Glutamatergic neuron (in vitro differentiated cells): ENCODE data around the gene USP49. TPM values are rescaled to one million over a fixed set of nuclear protein-coding genes. Genes with fewer than 3 reads are reported as not detected.

ENCODE experiments used
- DNase-seq: peaks from one replicate; pipeline ENCODE4 v3.0.0; 2022
- H3K27ac Mint-ChIP-seq: one replicate; pipeline ENCODE4 v1.8.0; 2020; ENCODE audit warnings: mild to moderate bottlenecking, mixed read lengths, inconsistent platforms; ENCODE audit not compliant: unreplicated experiment
- H3K27me3 Mint-ChIP-seq: one replicate; pipeline ENCODE4 v1.8.0; 2020; ENCODE audit warnings: mild to moderate bottlenecking, moderate library complexity, mixed read lengths, inconsistent platforms; ENCODE audit not compliant: unreplicated experiment
- H3K36me3 Mint-ChIP-seq: one replicate; pipeline ENCODE4 v1.8.0; 2020; ENCODE audit warnings: mild to moderate bottlenecking, mixed read lengths, inconsistent platforms; ENCODE audit not compliant: unreplicated experiment
- H3K4me1 Mint-ChIP-seq: one replicate; pipeline ENCODE4 v1.8.0; 2020; ENCODE audit warnings: mild to moderate bottlenecking, low read depth, mixed read lengths, inconsistent platforms; ENCODE audit not compliant: unreplicated experiment
- H3K4me3 Mint-ChIP-seq: one replicate; pipeline ENCODE4 v1.8.0; 2020; ENCODE audit warnings: mild to moderate bottlenecking, mixed read lengths, inconsistent platforms; ENCODE audit not compliant: unreplicated experiment
- H3K9me3 Mint-ChIP-seq: one replicate; pipeline ENCODE4 v1.8.0; 2020; ENCODE audit warnings: mild to moderate bottlenecking, moderate library complexity, mixed read lengths, inconsistent platforms; ENCODE audit not compliant: unreplicated experiment
- CTCF ChIP-seq: fragments of 200-600 bp; sonication (generic); IDR thresholded peaks from one replicate; pipeline ENCODE4 v1.5.0; 2021; ENCODE audit not compliant: partially characterized antibody, unreplicated experiment
- total RNA-seq: library from RNA; stranded (reverse); fragmentation: NEBNext Ultra II Directional; extraction: Animal tissue kit (Norgen Biotek cat#: 25700); gene quantifications from one replicate; pipeline ENCODE4 v1.2.1, GENCODE V29; 2021; ENCODE audit not compliant: unreplicated experiment

USP49 gene
- total RNA-seq, 1 donor from 2014 or later, result 14.7 TPM

GRCh38 chr6:41771058-41771983, 123.9 kb downstream of the USP49 start:
- Mint-ChIP-seq H3K27ac (no peak overlapping the region), H3K9me3 (peaks cover 2% of the 10 kb centered on the region), H3K4me1 (peaks cover 2% of the 10 kb centered on the region), H3K4me3 (no peak overlapping the region), H3K27me3 (peaks cover 1% of the 10 kb centered on the region), H3K36me3 (peaks cover 5% of the 10 kb centered on the region)
- no peak for TF ChIP-seq CTCF
- no peak for DNase-seq

DNA sequence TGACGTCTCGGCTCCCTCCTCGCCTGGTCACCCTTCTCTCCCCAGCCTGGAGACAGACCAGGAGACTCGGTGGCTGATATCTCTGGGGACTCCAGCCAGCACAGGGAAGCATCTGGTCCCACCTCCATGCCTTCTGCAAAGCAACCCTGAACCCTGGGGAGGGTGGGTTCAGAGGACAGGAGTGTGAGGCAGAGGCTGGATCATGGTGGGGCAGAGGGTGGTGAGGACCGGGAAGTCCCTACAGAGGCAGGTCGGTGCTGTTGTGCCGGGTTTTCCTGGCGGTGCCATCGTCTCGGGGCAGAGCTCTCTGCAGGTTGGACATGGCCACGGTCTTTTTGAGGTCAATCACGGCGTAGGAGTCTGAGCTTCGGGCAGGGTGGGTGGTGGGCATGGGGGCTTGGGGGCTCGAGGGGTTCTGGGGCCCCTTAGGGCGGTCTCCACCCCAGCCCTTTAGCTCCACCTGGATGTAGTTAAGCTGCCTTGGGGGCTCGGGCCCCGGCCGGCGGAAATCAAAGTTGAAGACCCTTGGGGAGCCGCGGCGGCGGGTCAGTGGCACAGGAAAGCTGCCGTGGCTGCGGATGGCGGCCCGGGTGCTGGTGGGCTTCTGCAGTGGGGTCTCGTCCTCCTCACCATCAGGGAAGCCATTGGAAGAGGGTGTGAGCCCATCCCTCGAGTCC, 124.7 kb downstream of the USP49 start:
- Mint-ChIP-seq H3K9me3 (peaks cover 2% of the 10 kb centered on the region), H3K36me3 (peaks cover 5% of the 10 kb centered on the region), H3K4me1 (peaks cover 2% of the 10 kb centered on the region), H3K27me3 (peaks cover 1% of the 10 kb centered on the region), H3K27ac (no peak overlapping the region), H3K4me3 (no peak overlapping the region)
- DNase-seq, result no peak
- TF ChIP-seq CTCF, result no peak

GRCh38 chr6:41769376-41769775, 125.8 kb downstream of the USP49 start:
- H3K27me3 Mint-ChIP-seq, result peaks cover 1% of the 10 kb centered on the region
- no peak for TF ChIP-seq CTCF
- no peak overlapping the region for H3K27ac Mint-ChIP-seq
- peaks cover 5% of the 10 kb centered on the region for H3K36me3 Mint-ChIP-seq
- H3K9me3 Mint-ChIP-seq, result peaks cover 3% of the 10 kb centered on the region
- H3K4me3 Mint-ChIP-seq, result no peak overlapping the region
- peaks cover 2% of the 10 kb centered on the region for H3K4me1 Mint-ChIP-seq
- no peak for DNase-seq

DNA sequence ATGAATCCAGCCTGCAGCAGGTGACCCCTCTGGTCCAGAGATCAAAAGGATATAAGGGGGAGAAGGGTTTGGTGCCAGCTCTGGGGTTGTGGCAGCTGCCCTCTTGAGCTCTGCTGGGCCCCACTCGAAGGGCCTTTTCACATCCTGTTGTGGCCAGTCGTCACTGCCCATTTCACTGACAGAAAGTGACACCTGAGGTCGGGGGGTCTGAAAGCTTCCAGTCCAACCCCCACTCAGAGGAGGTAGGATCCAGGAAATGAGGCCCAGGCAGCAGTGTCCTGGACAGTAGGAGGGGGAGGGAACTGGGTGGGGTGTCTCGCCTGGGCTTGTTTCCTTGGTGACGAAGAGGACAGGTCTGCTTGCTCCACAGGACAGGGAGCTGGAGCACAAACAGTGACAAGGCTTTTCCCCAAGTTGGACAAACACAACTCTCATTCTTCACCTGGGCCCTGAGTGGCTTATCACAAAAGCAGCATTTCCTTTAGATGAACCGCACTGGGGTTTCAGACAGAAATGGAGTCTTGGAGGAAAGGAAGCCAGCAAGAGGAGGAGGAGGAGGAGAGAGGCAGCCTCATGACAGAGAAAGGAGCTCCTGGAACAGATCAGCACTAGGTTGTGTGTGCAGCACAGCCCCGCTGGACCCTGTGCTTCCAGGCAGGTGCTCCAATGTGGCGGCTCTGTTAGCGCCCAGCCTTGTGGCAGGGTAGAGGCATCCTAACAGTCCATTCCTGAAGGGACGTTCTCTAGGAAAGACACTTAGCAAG, 126.4 kb downstream of the USP49 start:
- H3K27me3 Mint-ChIP-seq, result peaks cover 1% of the 10 kb centered on the region
- H3K36me3 Mint-ChIP-seq, result peaks cover 5% of the 10 kb centered on the region
- peaks cover 6% of the 10 kb centered on the region for H3K9me3 Mint-ChIP-seq
- H3K4me1 Mint-ChIP-seq, result peaks cover 7% of the 10 kb centered on the region
- no peak for DNase-seq
- no peak overlapping the region for H3K4me3 Mint-ChIP-seq
- no peak for TF ChIP-seq CTCF
- H3K27ac Mint-ChIP-seq, result no peak overlapping the region
